ENCODE results near the gene NTHL1. TPM values are rescaled to one million over a fixed set of nuclear protein-coding genes. Genes with fewer than 3 reads are reported as not detected.
A peak's percentile ranks its signal among the peaks of the same experiment; 100 is the strongest.

NTHL1 gene
- total RNA-seq, 1 donor from 2014 or later: 13.7 TPM

- Histone ChIP-seq H3K79me2 (ENCODE audit: insufficient read depth, low read length) (no peaks in the 10 kb centered on the region), H3K27me3 (ENCODE audit: insufficient read depth, low read length) (no peaks in the 10 kb centered on the region), H3K9ac (ENCODE audit: low read length) (no peak overlapping the region), H3K27ac (ENCODE audit: low read depth, low read length) (no peak overlapping the region), H2AFZ (ENCODE audit: low read depth, low read length) (no peak overlapping the region), H3K36me3 (ENCODE audit: insufficient read depth, low read length) (peaks cover 6% of the 10 kb centered on the region), H3K4me1 (ENCODE audit: insufficient read depth, low read length) (peaks cover 3% of the 10 kb centered on the region), H4K20me1 (ENCODE audit: insufficient read depth, low read length) (peaks cover 24% of the 10 kb centered on the region), H3K4me2 (ENCODE audit: low read length) (no peak overlapping the region), H3K9me3 (ENCODE audit: insufficient read depth, low read depth, low read length) (no peaks in the 10 kb centered on the region), H3K4me3 (ENCODE audit: insufficient read depth, low read depth, low read length) (no peak overlapping the region)
- DNase-seq (ENCODE audit: low read depth): no peak
- H3K27ac Mint-ChIP-seq (ENCODE audit: unreplicated experiment): no peak overlapping the region
- peaks cover 10% of the 10 kb centered on the region for H3K36me3 Mint-ChIP-seq (ENCODE audit: low read depth, unreplicated experiment)
- TF ChIP-seq EZH2 (IDR thresholded peaks at IDR 0.05; ENCODE audit: insufficient read depth, low read length) (no peak), CTCF (IDR thresholded peaks at IDR 0.05; ENCODE audit: insufficient read depth, low read depth, low read length) (no peak)
- peak overlapping the region; percentile 22 for H3K4me3 Mint-ChIP-seq (ENCODE audit: unreplicated experiment)
- H3K27me3 Mint-ChIP-seq (ENCODE audit: low read depth, unreplicated experiment): no peaks in the 10 kb centered on the region
- H3K4me1 Mint-ChIP-seq (ENCODE audit: low read depth, unreplicated experiment): no peaks in the 10 kb centered on the region
- H3K9me3 Mint-ChIP-seq (ENCODE audit: unreplicated experiment): no peaks in the 10 kb centered on the region
- no peak for FAIRE-seq
Measured at GRCh38 chr16:2058420-2058819, 10.8 kb upstream of the NTHL1 start.

- H3K9me3 ChIP-seq (ENCODE audit: insufficient read depth, low read depth, low read length): no peaks in the 10 kb centered on the region
- peaks cover 6% of the 10 kb centered on the region for H3K36me3 ChIP-seq (ENCODE audit: insufficient read depth, low read length)
- no peaks in the 10 kb centered on the region for H3K27me3 Mint-ChIP-seq (ENCODE audit: low read depth, unreplicated experiment)
- no peaks in the 10 kb centered on the region for H3K27me3 ChIP-seq (ENCODE audit: insufficient read depth, low read length)
- H3K9me3 Mint-ChIP-seq (ENCODE audit: unreplicated experiment): no peaks in the 10 kb centered on the region
- no peak overlapping the region for H2AFZ ChIP-seq (ENCODE audit: low read depth, low read length)
- H3K4me2 ChIP-seq (ENCODE audit: low read length): no peak overlapping the region
- no peak overlapping the region for H3K27ac ChIP-seq (ENCODE audit: low read depth, low read length)
- no peaks in the 10 kb centered on the region for H3K4me1 Mint-ChIP-seq (ENCODE audit: low read depth, unreplicated experiment)
- no peak overlapping the region for H3K4me3 ChIP-seq (ENCODE audit: insufficient read depth, low read depth, low read length)
- H3K4me1 ChIP-seq (ENCODE audit: insufficient read depth, low read length): peaks cover 3% of the 10 kb centered on the region
- no peak overlapping the region for H3K27ac Mint-ChIP-seq (ENCODE audit: unreplicated experiment)
- DNase-seq (ENCODE audit: low read depth) (no peak), FAIRE-seq (no peak)
- H3K79me2 ChIP-seq (ENCODE audit: insufficient read depth, low read length): no peaks in the 10 kb centered on the region
- H4K20me1 ChIP-seq (ENCODE audit: insufficient read depth, low read length): peaks cover 24% of the 10 kb centered on the region
- no peak for TF ChIP-seq EZH2 (IDR thresholded peaks at IDR 0.05; ENCODE audit: insufficient read depth, low read length)
- no peak for TF ChIP-seq CTCF (IDR thresholded peaks at IDR 0.05; ENCODE audit: insufficient read depth, low read depth, low read length)
- H3K4me3 Mint-ChIP-seq (ENCODE audit: unreplicated experiment): no peak overlapping the region
- no peak overlapping the region for H3K9ac ChIP-seq (ENCODE audit: low read length)
- peaks cover 11% of the 10 kb centered on the region for H3K36me3 Mint-ChIP-seq (ENCODE audit: low read depth, unreplicated experiment)
Measured at GRCh38 chr16:2057438-2057837, 9.8 kb upstream of the NTHL1 start.

- Histone ChIP-seq H3K27me3 (ENCODE audit: insufficient read depth, low read length) (no peaks in the 10 kb centered on the region), H3K4me1 (ENCODE audit: insufficient read depth, low read length) (peaks cover 3% of the 10 kb centered on the region), H3K27ac (ENCODE audit: low read depth, low read length) (no peak overlapping the region), H3K9ac (ENCODE audit: low read length) (no peak overlapping the region), H3K36me3 (ENCODE audit: insufficient read depth, low read length) (peaks cover 6% of the 10 kb centered on the region), H3K9me3 (ENCODE audit: insufficient read depth, low read depth, low read length) (no peaks in the 10 kb centered on the region), H4K20me1 (ENCODE audit: insufficient read depth, low read length) (peaks cover 24% of the 10 kb centered on the region), H3K4me2 (ENCODE audit: low read length) (no peak overlapping the region), H3K4me3 (ENCODE audit: insufficient read depth, low read depth, low read length) (no peak overlapping the region), H2AFZ (ENCODE audit: low read depth, low read length) (no peak overlapping the region), H3K79me2 (ENCODE audit: insufficient read depth, low read length) (no peaks in the 10 kb centered on the region)
- H3K27ac Mint-ChIP-seq (ENCODE audit: unreplicated experiment): no peak overlapping the region
- FAIRE-seq (no peak), DNase-seq (ENCODE audit: low read depth) (no peak)
- no peak for TF ChIP-seq EZH2 (IDR thresholded peaks at IDR 0.05; ENCODE audit: insufficient read depth, low read length)
- no peak for TF ChIP-seq CTCF (IDR thresholded peaks at IDR 0.05; ENCODE audit: insufficient read depth, low read depth, low read length)
- no peaks in the 10 kb centered on the region for H3K4me1 Mint-ChIP-seq (ENCODE audit: low read depth, unreplicated experiment)
- H3K36me3 Mint-ChIP-seq (ENCODE audit: low read depth, unreplicated experiment): peaks cover 11% of the 10 kb centered on the region
- no peak overlapping the region for H3K4me3 Mint-ChIP-seq (ENCODE audit: unreplicated experiment)
- no peaks in the 10 kb centered on the region for H3K9me3 Mint-ChIP-seq (ENCODE audit: unreplicated experiment)
- no peaks in the 10 kb centered on the region for H3K27me3 Mint-ChIP-seq (ENCODE audit: low read depth, unreplicated experiment)
Measured at GRCh38 chr16:2056681-2057407, 9.2 kb upstream of the NTHL1 start.

All from astrocyte (in vitro differentiated cells and primary cell).